K562 (cell line): ENCODE results near the gene UQCRHL. TPM values are rescaled to one million over a fixed set of nuclear protein-coding genes. Genes with fewer than 3 reads are reported as not detected.

Source experiments
- BCL6 ChIP-seq: fragments of 250-450 bp; sonication (Bioruptor Pico); IDR thresholded peaks from 2 replicates; pipeline ENCODE4 v1.4.0; 2020
- BRCA1 ChIP-seq, 2 experiments: fragments of 450-650 bp in 1 of 2; sonication (generic) in 1 of 2; formaldehyde crosslinking in 1 of 2; IDR thresholded peaks; 2 replicates each; pipeline versions ENCODE4 v1.5.0 to v1.6.1; 2017 to 2020; ENCODE audit warnings: mild to moderate bottlenecking in 1 of 2, missing genetic modification reagents in 1 of 2
- CCAR2 ChIP-seq: fragments of 200-400 bp; formaldehyde crosslinking; IDR thresholded peaks from 2 replicates; pipeline ENCODE4 v1.6.1; 2017; ENCODE audit warnings: mild to moderate bottlenecking, low read depth, low read length
- DACH1 ChIP-seq: fragments of 450-650 bp; IDR thresholded peaks from 2 replicates; pipeline ENCODE4 v1.6.1; 2018; ENCODE audit not compliant: partially characterized antibody
- FOXJ2 ChIP-seq: fragments of 200-800 bp; sonication (Bioruptor generic); IDR thresholded peaks from 2 replicates; pipeline ENCODE4 v1.6.1; 2016; ENCODE audit warnings: missing genetic modification characterization, missing compliant biosample characterization
- FOXK2 ChIP-seq, 2 experiments: fragments of 450-650 bp; IDR thresholded peaks in 1 of 2; conservative IDR thresholded peaks in 1 of 2; 2 replicates each; pipeline ENCODE4 v1.6.1; 2016; ENCODE audit warnings: low read depth in 2 of 2, mild to moderate bottlenecking in 1 of 2
- HINFP ChIP-seq: fragments of 450-650 bp; conservative IDR thresholded peaks from 2 replicates; pipeline ENCODE4 v1.6.1; 2016; ENCODE audit warnings: missing genetic modification characterization, low read depth, mild to moderate bottlenecking, control low read depth, missing compliant biosample characterization
- ID3 ChIP-seq, 2 experiments: fragments of 250-450 bp in 1 of 2; fragments of 450-650 bp in 1 of 2; sonication (Bioruptor Pico) in 1 of 2; IDR thresholded peaks; 2 replicates each; pipeline versions ENCODE4 v1.6.1 to v1.8.0; 2016 to 2021; ENCODE audit warnings: mild to moderate bottlenecking in 2 of 2, moderate library complexity in 2 of 2, missing compliant biosample characterization in 1 of 2, missing genetic modification characterization in 1 of 2
- KLF1 ChIP-seq: fragments of 450-650 bp; IDR thresholded peaks from 2 replicates; pipeline ENCODE4 v1.6.1; 2016; ENCODE audit warnings: missing genetic modification characterization, missing compliant biosample characterization
- MTA1 ChIP-seq: fragments of 450-650 bp; IDR thresholded peaks from 2 replicates; pipeline ENCODE4 v1.6.1; 2017; ENCODE audit warnings: borderline replicate concordance
- NELFE ChIP-seq: IDR thresholded peaks from 2 replicates; pipeline ENCODE4 v1.6.1; 2011; ENCODE audit warnings: mild to moderate bottlenecking; ENCODE audit not compliant: insufficient read depth, insufficient read length
- NR1H2 ChIP-seq: sonication (generic); formaldehyde crosslinking; IDR thresholded peaks from 2 replicates; pipeline ENCODE4 v1.4.0; 2020; ENCODE audit warnings: mild to moderate bottlenecking, missing genetic modification reagents
- NR2C1 ChIP-seq, 2 experiments: fragments of 450-650 bp; IDR thresholded peaks; 2 replicates each; pipeline ENCODE4 v1.6.1; 2017; ENCODE audit warnings: mild to moderate bottlenecking in 2 of 2, antibody characterized with exemption in 1 of 2, inconsistent platforms in 1 of 2, missing compliant biosample characterization in 1 of 2, missing genetic modification characterization in 1 of 2
- NR2F6 ChIP-seq: fragments of 450-650 bp; formaldehyde crosslinking; IDR thresholded peaks from 2 replicates; pipeline ENCODE4 v1.4.0; 2020; ENCODE audit warnings: mild to moderate bottlenecking
- OTX1 ChIP-seq: fragments of 450-650 bp; formaldehyde crosslinking; IDR thresholded peaks from 2 replicates; pipeline ENCODE4 v1.4.0; 2022; ENCODE audit warnings: mild to moderate bottlenecking
- PRPF4 ChIP-seq: fragments of 200-400 bp; formaldehyde crosslinking; IDR thresholded peaks from one replicate; pipeline ENCODE4 v1.6.1; 2017; ENCODE audit warnings: low read length, low read depth, mild to moderate bottlenecking; ENCODE audit not compliant: insufficient read depth, poor library complexity, severe bottlenecking
- RBM15 ChIP-seq: fragments of 200-400 bp; formaldehyde crosslinking; IDR thresholded peaks from 2 replicates; pipeline ENCODE4 v1.6.1; 2018; ENCODE audit warnings: mild to moderate bottlenecking, low read length, moderate library complexity; ENCODE audit not compliant: insufficient read depth
- SMC3 ChIP-seq: conservative IDR thresholded peaks from 2 replicates; pipeline ENCODE4 v1.6.1; 2011; ENCODE audit warnings: low read depth, low read length, improper control_type of control experiment; ENCODE audit not compliant: insufficient read depth
- STAG1 ChIP-seq: sonication (generic); formaldehyde crosslinking; IDR thresholded peaks from 2 replicates; pipeline ENCODE4 v1.5.0; 2020; ENCODE audit warnings: missing genetic modification reagents, borderline replicate concordance
- TEAD1 ChIP-seq, 2 experiments: fragments of 450-650 bp in 1 of 2; sonication (generic) in 1 of 2; formaldehyde crosslinking; IDR thresholded peaks; 2 replicates each; pipeline versions ENCODE4 v1.4.0 to v1.8.0; 2020 to 2022; ENCODE audit warnings: mild to moderate bottlenecking in 2 of 2, missing genetic modification reagents in 1 of 2
- THRA ChIP-seq: fragments of 450-650 bp; IDR thresholded peaks from 2 replicates; pipeline ENCODE4 v1.6.1; 2017; ENCODE audit warnings: mild to moderate bottlenecking, moderate library complexity
- TRIM25 ChIP-seq: fragments of 450-650 bp; IDR thresholded peaks from 2 replicates; pipeline ENCODE4 v1.7.0; 2016; ENCODE audit warnings: borderline replicate concordance
- ZNF232 ChIP-seq: sonication (generic); formaldehyde crosslinking; IDR thresholded peaks from 2 replicates; pipeline ENCODE4 v1.8.0; 2022; ENCODE audit warnings: mild to moderate bottlenecking, missing genetic modification reagents
- ZNF384 ChIP-seq: IDR thresholded peaks from 2 replicates; pipeline ENCODE4 v1.6.1; 2012; ENCODE audit warnings: low read depth, low read length, improper control_type of control experiment
- polyA plus RNA-seq, 8 experiments: library from polyadenylated mRNA; depleted of rRNA in 4 of 8; stranded (reverse) in 5 of 8; unstranded in 3 of 8; fragments of >200 nt; fragmentation: Nextera tagmentation in 2 of 8; fragmentation: Illumina TruSeq in 1 of 8; extraction: Ambion mirVana in 2 of 8; extraction: Trizol in 1 of 8; gene quantifications; 2 replicates each; pipeline versions ENCODE4 v1.2.1 to v1.2.3, GENCODE V29; 2011 to 2014; ENCODE audit warnings: inconsistent platforms in 1 of 8, missing spikeins in 1 of 8
- total RNA-seq, 7 experiments: library from RNA; depleted of rRNA in 6 of 7; stranded (reverse); fragments of >200 nt in 6 of 7; fragmentation: Illumina TruSeq in 2 of 7; extraction: Trizol in 2 of 7; gene quantifications; 2 replicates each; pipeline versions ENCODE4 v1.2.1 to v1.2.3, GENCODE V29; 2011 to 2021; ENCODE audit warnings: low replicate concordance in 1 of 7

The UQCRHL gene
- total and polyA plus RNA-seq, 9 of the 15 experiments (the other 6 are each of a cell fraction or from before 2014, with no cell fraction given): 5.1 to 41.3 (median 21.8) TPM

GRCh38 chr1:15849775-15850324 lies 42.4 kb upstream of the UQCRHL start (continued):
- TF ChIP-seq STAG1 (CRISPR knock-in tag) (no peak), ID3 (CRISPR knock-in tag; IDR thresholded peaks at IDR 0.05) (no peak), ID3 (tag; IDR thresholded peaks at IDR 0.05) (no peak), CCAR2 (no peak), NELFE (no peak), FOXK2 (conservative IDR thresholded peaks at IDR 0.05 in 1 of 2, IDR thresholded peaks at IDR 0.05 in 1 of 2; ENCODE audit: low read depth in 2 of 2) (no peak), TEAD1 (CRISPR knock-in tag; IDR thresholded peaks at IDR 0.05) (peak in 1 of 2 experiments; percentile 74; a peak in 2 of 4 replicates), OTX1 (CRISPR knock-in tag) (no peak), NR2F6 (CRISPR knock-in tag) (no peak), KLF1 (tag) (no peak), BCL6 (CRISPR knock-in tag) (no peak), NR1H2 (no peak), DACH1 (no peak), THRA (no peak), FOXJ2 (tag) (no peak), BRCA1 (IDR thresholded peaks at IDR 0.05) (no peak), BRCA1 (CRISPR knock-in tag; IDR thresholded peaks at IDR 0.05) (no peak), PRPF4 (no peak), ZNF232 (CRISPR knock-in tag) (no peak), RBM15 (no peak), NR2C1 (IDR thresholded peaks at IDR 0.05) (no peak), NR2C1 (tag; IDR thresholded peaks at IDR 0.05) (no peak), SMC3 (no peak), HINFP (no peak), MTA1 (peak; percentile 75; the same call in 1 of the 2 replicates), TRIM25 (no peak), ZNF384 (peak; percentile 47)
